WTC11 (cell line): Measurements from ENCODE around the gene SLC27A5.

ENCODE experiments used
- CBFB ChIP-seq: sonication (generic); formaldehyde crosslinking; IDR thresholded peaks from 2 replicates; pipeline ENCODE4 v1.8.1; 2022; ENCODE audit warnings: mild to moderate bottlenecking, low read depth, missing genetic modification reagents
- ETV6 ChIP-seq: sonication (generic); formaldehyde crosslinking; IDR thresholded peaks from 2 replicates; pipeline ENCODE4 v1.8.1; 2022; ENCODE audit warnings: mild to moderate bottlenecking, missing genetic modification reagents
- HMGA2 ChIP-seq: fragments of 250-450 bp; sonication (Bioruptor Pico); IDR thresholded peaks from 2 replicates; pipeline ENCODE4 v1.4.0; 2021; ENCODE audit warnings: mild to moderate bottlenecking, moderate library complexity
- JAZF1 ChIP-seq: fragments of 250-450 bp; sonication (Bioruptor Pico); IDR thresholded peaks from 2 replicates; pipeline ENCODE4 v1.9.0; 2021; ENCODE audit warnings: moderate library complexity, mild to moderate bottlenecking, inconsistent platforms
- JUN ChIP-seq: sonication (generic); formaldehyde crosslinking; IDR thresholded peaks from 2 replicates; pipeline ENCODE4 v1.8.0; 2023; ENCODE audit warnings: mild to moderate bottlenecking, missing genetic modification reagents
- MYBL2 ChIP-seq: sonication (generic); formaldehyde crosslinking; IDR thresholded peaks from 2 replicates; pipeline ENCODE4 v1.8.1; 2023; ENCODE audit warnings: mild to moderate bottlenecking, moderate library complexity, missing genetic modification reagents
- TCF7 ChIP-seq: sonication (generic); formaldehyde crosslinking; IDR thresholded peaks from 2 replicates; pipeline ENCODE4 v1.8.0; 2022; ENCODE audit warnings: mild to moderate bottlenecking, low read depth, missing genetic modification reagents, moderate library complexity
- TEAD1 ChIP-seq: sonication (generic); formaldehyde crosslinking; IDR thresholded peaks from 2 replicates; pipeline ENCODE4 v1.8.0; 2022; ENCODE audit warnings: mild to moderate bottlenecking, missing genetic modification reagents
- TEAD4 ChIP-seq: sonication (generic); formaldehyde crosslinking; IDR thresholded peaks from 2 replicates; pipeline ENCODE4 v1.8.0; 2022; ENCODE audit warnings: mild to moderate bottlenecking, missing genetic modification reagents
- ZNF121 ChIP-seq: sonication (generic); formaldehyde crosslinking; IDR thresholded peaks from 2 replicates; pipeline ENCODE4 v1.8.0; 2023; ENCODE audit warnings: missing genetic modification reagents
- ZNF416 ChIP-seq: fragments of 250-450 bp; sonication (Bioruptor Pico); IDR thresholded peaks from 2 replicates; pipeline ENCODE4 v1.9.0; 2021; ENCODE audit warnings: mild to moderate bottlenecking, inconsistent platforms
- TF ChIP-seq, protein P1 (sequence below): fragments of 200-600 bp; IDR thresholded peaks from 2 replicates; pipeline ENCODE4 v1.8.0; 2022; ENCODE audit warnings: antibody characterized with exemption
- TF ChIP-seq, protein P2 (sequence below): sonication (generic); formaldehyde crosslinking; IDR thresholded peaks from 2 replicates; pipeline ENCODE4 v1.8.1; 2022; ENCODE audit warnings: low read depth, missing genetic modification reagents, borderline replicate concordance
- TF ChIP-seq, protein P3 (sequence below): sonication (generic); formaldehyde crosslinking; IDR thresholded peaks from 2 replicates; pipeline ENCODE4 v1.8.0; 2023; ENCODE audit warnings: missing genetic modification reagents, mild to moderate bottlenecking, borderline replicate concordance

DNA sequence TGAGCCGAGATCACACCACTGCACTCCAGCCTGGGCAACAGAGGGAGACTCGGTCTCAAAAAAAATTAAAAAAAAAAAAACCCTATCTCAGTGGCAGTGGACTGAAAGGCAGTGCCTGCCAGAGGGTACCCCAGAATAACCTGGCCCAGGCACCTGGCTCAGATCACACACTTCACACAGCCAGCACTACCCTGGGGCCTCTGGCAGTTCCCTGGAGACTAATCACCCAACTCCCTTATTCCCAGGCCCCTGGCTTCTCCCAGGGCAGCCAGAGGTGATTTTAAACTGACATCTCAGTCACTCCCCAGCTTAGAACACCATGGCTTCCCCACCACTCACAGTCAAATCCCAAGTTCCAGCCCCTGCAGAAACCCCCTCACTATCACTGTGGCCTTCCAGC is 3.5 kb upstream of the SLC27A5 start:
- TF ChIP-seq ETV6 (no peak), CBFB (CRISPR knock-in tag) (no peak), MYBL2 (CRISPR knock-in tag) (no peak), HMGA2 (CRISPR knock-in tag) (no peak), ZNF121 (CRISPR knock-in tag) (no peak), TEAD4 (no peak), JUN (CRISPR knock-in tag) (no peak), JAZF1 (no peak), TCF7 (CRISPR knock-in tag) (no peak), ZNF416 (CRISPR knock-in tag) (no peak), TEAD1 (CRISPR knock-in tag) (no peak)
- TF ChIP-seq, protein P1, sequence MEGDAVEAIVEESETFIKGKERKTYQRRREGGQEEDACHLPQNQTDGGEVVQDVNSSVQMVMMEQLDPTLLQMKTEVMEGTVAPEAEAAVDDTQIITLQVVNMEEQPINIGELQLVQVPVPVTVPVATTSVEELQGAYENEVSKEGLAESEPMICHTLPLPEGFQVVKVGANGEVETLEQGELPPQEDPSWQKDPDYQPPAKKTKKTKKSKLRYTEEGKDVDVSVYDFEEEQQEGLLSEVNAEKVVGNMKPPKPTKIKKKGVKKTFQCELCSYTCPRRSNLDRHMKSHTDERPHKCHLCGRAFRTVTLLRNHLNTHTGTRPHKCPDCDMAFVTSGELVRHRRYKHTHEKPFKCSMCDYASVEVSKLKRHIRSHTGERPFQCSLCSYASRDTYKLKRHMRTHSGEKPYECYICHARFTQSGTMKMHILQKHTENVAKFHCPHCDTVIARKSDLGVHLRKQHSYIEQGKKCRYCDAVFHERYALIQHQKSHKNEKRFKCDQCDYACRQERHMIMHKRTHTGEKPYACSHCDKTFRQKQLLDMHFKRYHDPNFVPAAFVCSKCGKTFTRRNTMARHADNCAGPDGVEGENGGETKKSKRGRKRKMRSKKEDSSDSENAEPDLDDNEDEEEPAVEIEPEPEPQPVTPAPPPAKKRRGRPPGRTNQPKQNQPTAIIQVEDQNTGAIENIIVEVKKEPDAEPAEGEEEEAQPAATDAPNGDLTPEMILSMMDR = no peak
- TF ChIP-seq, protein P2, sequence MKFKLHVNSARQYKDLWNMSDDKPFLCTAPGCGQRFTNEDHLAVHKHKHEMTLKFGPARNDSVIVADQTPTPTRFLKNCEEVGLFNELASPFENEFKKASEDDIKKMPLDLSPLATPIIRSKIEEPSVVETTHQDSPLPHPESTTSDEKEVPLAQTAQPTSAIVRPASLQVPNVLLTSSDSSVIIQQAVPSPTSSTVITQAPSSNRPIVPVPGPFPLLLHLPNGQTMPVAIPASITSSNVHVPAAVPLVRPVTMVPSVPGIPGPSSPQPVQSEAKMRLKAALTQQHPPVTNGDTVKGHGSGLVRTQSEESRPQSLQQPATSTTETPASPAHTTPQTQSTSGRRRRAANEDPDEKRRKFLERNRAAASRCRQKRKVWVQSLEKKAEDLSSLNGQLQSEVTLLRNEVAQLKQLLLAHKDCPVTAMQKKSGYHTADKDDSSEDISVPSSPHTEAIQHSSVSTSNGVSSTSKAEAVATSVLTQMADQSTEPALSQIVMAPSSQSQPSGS = no peak
- TF ChIP-seq, protein P3, sequence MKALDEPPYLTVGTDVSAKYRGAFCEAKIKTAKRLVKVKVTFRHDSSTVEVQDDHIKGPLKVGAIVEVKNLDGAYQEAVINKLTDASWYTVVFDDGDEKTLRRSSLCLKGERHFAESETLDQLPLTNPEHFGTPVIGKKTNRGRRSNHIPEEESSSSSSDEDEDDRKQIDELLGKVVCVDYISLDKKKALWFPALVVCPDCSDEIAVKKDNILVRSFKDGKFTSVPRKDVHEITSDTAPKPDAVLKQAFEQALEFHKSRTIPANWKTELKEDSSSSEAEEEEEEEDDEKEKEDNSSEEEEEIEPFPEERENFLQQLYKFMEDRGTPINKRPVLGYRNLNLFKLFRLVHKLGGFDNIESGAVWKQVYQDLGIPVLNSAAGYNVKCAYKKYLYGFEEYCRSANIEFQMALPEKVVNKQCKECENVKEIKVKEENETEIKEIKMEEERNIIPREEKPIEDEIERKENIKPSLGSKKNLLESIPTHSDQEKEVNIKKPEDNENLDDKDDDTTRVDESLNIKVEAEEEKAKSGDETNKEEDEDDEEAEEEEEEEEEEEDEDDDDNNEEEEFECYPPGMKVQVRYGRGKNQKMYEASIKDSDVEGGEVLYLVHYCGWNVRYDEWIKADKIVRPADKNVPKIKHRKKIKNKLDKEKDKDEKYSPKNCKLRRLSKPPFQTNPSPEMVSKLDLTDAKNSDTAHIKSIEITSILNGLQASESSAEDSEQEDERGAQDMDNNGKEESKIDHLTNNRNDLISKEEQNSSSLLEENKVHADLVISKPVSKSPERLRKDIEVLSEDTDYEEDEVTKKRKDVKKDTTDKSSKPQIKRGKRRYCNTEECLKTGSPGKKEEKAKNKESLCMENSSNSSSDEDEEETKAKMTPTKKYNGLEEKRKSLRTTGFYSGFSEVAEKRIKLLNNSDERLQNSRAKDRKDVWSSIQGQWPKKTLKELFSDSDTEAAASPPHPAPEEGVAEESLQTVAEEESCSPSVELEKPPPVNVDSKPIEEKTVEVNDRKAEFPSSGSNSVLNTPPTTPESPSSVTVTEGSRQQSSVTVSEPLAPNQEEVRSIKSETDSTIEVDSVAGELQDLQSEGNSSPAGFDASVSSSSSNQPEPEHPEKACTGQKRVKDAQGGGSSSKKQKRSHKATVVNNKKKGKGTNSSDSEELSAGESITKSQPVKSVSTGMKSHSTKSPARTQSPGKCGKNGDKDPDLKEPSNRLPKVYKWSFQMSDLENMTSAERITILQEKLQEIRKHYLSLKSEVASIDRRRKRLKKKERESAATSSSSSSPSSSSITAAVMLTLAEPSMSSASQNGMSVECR (CRISPR knock-in tag) = no peak
